HT-29 (cell line): Measurements from ENCODE around the gene ALDH1A3. TPM values are rescaled to one million over a fixed set of nuclear protein-coding genes. Genes with fewer than 3 reads are reported as not detected.
"Not testable (repeated sequence)": the region's sequence is repeated elsewhere in the genome, so short reads cannot be mapped to it uniquely, and the experiment has no call there.

Experiments
- DNase-seq: peaks from one replicate; pipeline ENCODE4 v3.0.0-alpha.2; 2015; ENCODE audit warnings: low spot score
- total RNA-seq: library from RNA; depleted of rRNA; stranded (reverse); fragments of >200 nt; shearing (Covaris generic); gene quantifications from 2 replicates; pipeline ENCODE4 v1.2.3, GENCODE V29; 2014; rRNA removed

Gene ALDH1A3
- total RNA-seq, result 12.3 and 21.0 TPM in 2 replicates

DNA sequence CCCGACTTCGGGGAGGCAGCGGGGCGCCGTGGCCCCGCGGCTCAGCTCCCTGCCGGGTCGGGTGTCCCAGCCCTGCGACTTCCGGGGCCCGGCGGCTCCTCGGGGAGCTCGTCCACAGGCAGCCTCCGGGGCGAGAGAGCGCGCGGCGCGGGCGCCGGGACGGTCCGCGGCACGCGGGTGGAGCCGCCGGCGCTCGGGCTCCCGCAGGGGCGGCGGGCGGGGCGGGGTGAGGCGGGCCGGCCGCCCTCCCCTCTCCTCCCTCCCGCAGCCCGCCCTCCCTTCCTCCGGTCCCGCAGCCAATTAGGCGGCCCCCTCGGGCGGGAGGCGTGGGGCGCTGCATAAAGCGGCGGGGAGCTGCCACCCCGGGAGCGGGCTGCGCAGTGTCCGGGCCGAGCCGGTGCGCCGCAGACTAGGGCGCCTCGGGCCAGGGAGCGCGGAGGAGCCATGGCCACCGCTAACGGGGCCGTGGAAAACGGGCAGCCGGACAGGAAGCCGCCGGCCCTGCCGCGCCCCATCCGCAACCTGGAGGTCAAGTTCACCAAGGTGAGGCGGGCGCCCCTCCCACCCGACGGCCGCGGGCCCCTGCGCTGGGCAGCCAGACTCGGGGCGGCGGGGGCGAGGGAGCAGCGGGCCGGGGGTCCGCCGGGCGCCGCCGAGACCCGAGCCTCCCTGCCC, at the start of gene ALDH1A3:
Gene ALDH1A3 (plus strand): TSS at position 368 of the 675 bp plus-strand sequence. CDS start 77 bp downstream, at position 445.
- peak; percentile 70 for DNase-seq

- no peak for DNase-seq
Measured at GRCh38 chr15:100831467-100831866, 48.2 kb upstream of the ALDH1A3 start.

- DNase-seq, result no peak
Measured at GRCh38 chr15:100832149-100832942, 47.3 kb upstream of the ALDH1A3 start.

DNA sequence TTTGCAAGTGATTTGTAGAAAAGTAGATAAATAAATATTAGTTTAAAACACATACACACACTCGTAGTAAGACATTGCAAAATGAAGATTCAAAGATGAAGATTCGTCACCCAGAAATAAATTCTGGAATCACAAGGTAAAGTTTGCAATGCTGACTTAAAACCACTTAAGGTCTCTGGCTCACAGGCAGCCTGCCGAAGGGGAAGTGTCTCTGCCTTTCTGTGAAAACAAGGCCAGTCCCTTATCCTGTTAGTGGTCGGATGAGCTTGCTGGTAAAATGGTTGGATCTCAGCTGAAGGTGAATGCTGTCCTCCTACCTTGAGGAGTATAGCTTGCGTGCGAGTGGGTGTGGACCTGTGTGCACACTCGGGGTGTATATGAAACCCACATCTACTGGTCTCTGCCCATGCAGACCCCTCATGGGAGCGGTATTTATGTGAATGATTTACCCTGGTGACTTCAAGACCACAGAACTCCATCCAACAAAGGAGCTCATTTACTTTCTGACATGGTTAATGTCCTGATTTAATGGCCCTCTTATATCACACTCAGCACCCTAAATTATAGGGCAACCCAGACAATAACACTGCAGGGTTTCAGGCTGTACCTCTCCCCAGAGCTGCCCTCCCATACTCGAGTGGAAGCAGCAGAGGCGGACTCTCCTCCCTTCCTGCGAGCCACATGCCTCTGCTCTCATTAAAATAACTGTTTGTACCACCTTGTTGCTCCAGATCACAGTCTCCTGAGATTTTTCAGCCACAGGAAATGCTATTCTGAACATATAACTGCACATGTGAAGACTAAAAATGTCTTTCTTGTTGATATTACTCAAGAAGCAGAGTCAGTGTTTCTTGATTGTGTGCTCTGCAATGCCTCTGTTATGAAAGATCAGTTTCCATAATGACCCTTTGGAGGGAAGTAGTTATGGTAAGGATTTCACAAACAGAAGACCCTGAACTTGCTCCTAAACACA, 45.9 kb upstream of the ALDH1A3 start:
- DNase-seq, result no peak

DNA sequence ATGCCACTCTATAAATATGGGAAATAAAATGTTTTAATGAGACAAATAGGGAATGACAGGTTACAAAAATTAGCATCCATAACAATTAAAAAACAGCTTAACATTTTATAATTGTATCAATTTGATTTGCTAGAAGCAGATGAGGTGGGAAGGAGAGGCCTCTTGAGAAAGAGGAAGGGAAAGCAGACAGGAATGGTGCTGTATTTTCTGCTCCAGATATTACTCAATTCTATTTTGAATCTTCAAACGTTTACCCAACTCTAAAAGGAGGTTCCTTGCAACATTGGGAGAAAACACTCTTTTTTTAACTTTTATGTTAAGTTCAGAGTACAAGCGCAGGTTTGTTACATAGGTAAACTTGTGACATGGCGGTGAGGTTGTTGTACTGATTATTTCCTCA, 44.9 kb upstream of the ALDH1A3 start:
- DNase-seq, result no peak

DNA sequence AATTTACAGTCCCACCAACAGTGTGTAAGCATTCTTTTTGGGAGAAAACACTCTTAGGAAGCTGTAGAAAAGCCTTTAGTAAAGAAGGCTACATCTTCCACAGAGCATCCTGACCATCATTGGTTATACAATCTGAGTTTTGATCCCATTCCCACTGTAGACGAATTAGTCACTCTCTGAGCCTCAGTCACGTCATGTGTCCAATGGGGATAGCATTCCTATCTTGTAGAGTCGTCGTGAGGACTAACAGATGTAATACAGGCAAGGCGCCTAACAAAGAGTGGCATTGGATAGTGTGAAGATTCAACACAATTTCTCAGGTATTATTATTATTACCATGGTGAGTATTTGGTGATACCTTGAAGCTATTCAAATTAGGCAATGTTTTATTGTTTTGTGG, 44.0 kb upstream of the ALDH1A3 start:
- DNase-seq, result no peak

GRCh38 chr15:100836501-100836900, 43.1 kb upstream of the ALDH1A3 start:
- DNase-seq, result no peak

- DNase-seq, result no peak
Measured at GRCh38 chr15:100841426-100841825, 38.2 kb upstream of the ALDH1A3 start.

GRCh38 chr15:100842756-100843730, 36.6 kb upstream of the ALDH1A3 start:
- DNase-seq, result no peak

DNA sequence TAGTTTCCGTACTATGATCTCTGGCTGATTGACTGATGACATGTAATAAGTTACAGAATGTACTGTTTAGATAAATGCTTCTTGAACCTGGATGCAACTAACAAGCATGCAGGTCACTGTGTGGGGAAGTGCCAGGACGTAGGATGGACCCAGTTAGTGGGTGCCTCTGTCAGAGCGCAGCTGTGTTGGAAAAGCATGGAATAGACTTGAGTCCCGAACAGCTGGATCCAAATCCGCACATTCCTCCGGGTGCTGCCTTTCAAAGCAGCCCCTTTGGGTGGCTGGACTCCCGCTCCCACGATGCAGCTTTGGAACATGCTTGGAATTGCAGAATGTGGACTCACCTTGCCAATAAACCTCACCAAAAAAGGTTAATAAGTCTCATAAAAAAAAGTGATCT, 35.5 kb upstream of the ALDH1A3 start:
- no peak for DNase-seq

- no peak for DNase-seq
Measured at GRCh38 chr15:100844778-100845177, 34.9 kb upstream of the ALDH1A3 start.

GRCh38 chr15:100847194-100847593, 32.4 kb upstream of the ALDH1A3 start:
- no peak for DNase-seq

DNA sequence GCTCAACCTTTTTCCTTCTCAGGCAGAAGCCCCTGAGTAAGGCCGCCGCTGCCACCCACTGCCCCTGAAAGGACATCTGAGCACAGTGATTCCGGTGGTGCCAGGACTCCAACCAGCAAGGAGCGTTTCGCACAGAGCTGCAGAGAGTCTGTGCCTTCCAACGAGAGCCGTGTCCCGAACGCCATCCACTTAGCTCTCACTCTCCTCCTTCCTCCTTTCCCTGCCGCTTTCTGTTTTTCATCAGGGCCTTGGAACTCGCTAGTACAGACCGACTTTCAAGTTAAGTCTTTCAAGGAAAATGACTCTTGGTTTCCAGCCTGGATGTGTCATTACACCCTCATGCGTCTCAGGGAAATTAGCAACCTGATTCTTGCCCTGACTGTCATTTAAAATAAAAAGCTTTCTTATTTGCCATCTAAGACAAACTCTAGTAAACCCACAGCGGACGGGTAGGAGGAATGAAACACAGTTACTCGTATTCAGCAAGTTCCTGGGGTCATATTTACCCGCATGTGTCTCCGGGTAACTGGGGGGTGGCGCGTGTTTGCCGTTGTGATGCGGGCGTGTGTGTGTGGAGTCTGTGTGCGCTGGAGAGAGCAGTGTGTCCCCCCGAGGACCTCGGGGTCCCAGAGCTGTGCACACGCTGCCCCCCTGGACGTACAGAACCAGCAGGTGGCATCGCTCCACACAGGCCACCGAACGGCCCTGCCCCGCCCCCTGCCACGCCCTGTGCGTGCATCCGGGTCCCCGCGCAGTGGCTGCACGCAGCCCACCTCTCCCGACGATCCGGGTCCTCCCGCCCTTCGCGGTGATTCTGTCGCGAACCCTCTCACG, 30.4 kb upstream of the ALDH1A3 start:
- no peak for DNase-seq

GRCh38 chr15:100849855-100850218, 29.8 kb upstream of the ALDH1A3 start:
- no peak for DNase-seq

GRCh38 chr15:100851428-100852015, 28.1 kb upstream of the ALDH1A3 start:
- not testable (repeated sequence) for DNase-seq

DNA sequence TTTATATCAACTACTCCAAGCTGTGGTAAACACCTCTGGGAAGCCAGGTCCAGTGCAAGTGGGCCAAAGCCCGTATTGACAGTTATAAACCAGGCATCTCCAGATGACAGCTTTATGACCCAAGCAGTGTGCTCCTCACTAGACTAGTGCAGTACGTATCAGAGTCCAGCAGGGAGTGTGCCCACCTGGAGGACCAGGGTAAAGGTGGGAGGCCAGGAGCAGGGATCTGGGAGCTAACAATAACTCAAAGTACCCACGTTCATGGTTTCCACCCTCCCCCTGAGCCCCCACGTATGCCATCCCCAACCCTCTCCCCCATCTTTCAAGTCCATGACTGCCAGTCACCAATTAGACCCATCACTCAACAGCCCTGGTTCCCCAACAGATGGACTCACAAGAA, 27.0 kb upstream of the ALDH1A3 start:
- DNase-seq, result no peak

DNA sequence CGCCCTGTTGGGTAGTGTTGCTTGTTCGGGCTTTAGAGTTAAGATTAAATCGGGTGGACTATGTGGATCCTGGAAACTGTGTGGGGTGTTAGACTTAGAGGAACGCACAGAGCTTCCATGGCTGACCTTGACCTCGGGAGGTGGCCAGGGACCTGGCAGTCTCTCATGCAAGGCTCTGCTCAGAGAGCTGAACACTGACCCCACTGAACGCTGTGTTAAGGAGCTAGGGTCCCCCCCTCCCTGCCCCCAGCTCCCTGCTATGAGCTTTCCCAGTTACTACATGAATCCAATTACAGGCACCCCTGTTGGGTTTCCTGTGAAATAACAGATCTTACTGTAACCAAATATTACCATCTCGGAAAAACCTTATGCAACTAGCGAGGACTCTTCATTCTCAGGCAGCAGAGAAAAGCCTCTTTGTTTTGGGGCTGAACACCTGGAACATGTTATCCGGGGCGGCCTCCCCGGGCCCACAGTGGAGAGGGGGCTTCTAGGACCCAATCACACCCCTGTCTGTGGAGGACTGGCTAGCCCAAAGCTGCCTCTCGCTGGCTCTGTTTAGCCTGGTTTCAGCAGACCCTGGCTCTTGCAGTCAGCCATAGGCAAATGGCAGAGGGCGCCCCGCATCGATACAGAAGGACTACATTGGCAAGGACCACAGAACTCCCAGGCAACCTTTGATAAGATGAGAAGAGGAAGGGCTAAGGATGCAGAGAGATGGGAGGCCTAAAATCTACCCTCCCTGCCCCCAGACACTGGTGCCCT, 25.8 kb upstream of the ALDH1A3 start:
- no peak for DNase-seq

GRCh38 chr15:100856867-100857266, 22.8 kb upstream of the ALDH1A3 start:
- DNase-seq, result no peak

- DNase-seq, result no peak
Measured at GRCh38 chr15:100858294-100858693, 21.3 kb upstream of the ALDH1A3 start.
